ENCODE data around the gene IL1RL2.

The IL1RL2 gene

DNA sequence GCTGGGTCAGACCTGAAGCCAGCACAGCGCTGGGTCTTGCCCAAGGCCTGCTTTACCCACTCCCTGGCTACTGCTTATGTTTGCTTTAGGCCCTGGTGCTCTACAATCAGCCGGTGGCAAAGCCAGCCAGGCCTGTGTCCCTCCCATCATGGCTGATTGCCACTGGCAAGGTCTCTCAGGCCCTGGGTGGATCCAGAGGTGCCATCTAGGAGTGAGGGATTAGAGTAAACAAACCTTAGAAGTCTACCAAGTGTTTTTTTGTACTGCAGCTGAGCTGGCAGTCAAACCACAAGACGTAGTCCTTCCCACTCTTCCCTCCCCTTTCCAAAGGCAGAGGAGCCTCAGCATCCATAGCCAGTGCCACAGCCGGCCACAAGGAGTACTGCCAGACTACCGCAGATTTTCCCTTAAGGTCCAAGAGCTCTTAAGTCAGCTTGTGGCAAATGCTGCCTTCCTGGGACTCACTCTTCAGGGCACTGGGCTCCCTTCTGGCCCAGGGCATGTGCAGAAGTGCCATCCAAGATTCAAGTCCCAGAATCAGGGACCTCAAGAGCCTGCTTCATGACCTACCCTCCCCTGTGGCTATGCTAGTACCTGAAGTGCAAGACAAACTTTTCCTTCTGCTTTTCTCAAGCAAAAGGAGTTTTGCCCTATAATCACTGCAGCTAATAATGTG lies 20.0 kb downstream of the IL1RL2 start:
- TF ChIP-seq, protein P1, sequence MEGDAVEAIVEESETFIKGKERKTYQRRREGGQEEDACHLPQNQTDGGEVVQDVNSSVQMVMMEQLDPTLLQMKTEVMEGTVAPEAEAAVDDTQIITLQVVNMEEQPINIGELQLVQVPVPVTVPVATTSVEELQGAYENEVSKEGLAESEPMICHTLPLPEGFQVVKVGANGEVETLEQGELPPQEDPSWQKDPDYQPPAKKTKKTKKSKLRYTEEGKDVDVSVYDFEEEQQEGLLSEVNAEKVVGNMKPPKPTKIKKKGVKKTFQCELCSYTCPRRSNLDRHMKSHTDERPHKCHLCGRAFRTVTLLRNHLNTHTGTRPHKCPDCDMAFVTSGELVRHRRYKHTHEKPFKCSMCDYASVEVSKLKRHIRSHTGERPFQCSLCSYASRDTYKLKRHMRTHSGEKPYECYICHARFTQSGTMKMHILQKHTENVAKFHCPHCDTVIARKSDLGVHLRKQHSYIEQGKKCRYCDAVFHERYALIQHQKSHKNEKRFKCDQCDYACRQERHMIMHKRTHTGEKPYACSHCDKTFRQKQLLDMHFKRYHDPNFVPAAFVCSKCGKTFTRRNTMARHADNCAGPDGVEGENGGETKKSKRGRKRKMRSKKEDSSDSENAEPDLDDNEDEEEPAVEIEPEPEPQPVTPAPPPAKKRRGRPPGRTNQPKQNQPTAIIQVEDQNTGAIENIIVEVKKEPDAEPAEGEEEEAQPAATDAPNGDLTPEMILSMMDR (IDR thresholded peaks at IDR 0.05; ENCODE audit: low read depth, low read length, missing control alignments) = no peak
- no peak for DNase-seq (ENCODE audit: low read depth)
- no peak overlapping the region for H3K4me3 ChIP-seq (ENCODE audit: low read depth, low read length)

DNA sequence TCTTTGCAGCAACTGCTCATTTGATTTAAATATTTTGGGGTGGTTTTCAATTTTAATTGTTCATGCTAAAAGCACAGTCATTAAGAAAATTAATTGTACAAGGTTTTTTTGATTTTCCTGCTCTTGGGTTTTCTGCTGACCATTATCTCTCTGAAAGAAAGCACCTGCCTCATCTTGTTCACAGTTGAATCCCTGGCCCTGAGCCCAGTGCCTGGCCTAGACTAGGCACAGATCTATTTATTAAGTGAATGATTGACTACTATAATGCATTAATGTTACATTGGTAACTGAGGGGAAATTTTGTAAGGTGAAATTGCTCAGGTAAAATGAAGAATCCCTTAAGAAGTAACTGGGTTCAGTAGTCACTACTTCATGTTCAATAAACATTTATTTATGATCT lies 22.0 kb downstream of the IL1RL2 start:
- H3K4me3 ChIP-seq (ENCODE audit: low read depth, low read length) = no peak overlapping the region
- no peak for DNase-seq (ENCODE audit: low read depth)
- TF ChIP-seq, protein P1 (IDR thresholded peaks at IDR 0.05; ENCODE audit: low read depth, low read length, missing control alignments) = no peak

DNA sequence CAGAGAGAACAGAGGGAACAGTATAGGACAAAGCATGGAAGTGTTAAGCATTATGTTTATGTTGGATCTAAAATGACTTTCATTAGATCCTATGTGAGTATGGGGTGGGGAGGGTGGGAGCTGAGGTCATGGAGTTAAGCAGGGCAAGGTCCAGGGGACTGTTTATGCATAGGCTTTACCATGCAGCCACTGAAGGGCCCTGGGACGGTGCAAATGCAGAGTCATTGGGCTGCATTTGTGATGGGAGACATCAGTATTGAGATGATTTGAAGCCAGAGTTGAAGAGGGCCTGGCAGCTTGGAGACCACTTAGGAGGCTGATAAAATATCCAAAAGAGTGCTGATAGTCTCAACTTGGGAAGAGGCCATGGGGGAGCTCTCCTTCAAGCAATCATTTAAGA lies 22.7 kb downstream of the IL1RL2 start:
- TF ChIP-seq, protein P1 (IDR thresholded peaks at IDR 0.05; ENCODE audit: low read depth, low read length, missing control alignments) = no peak
- H3K4me3 ChIP-seq (ENCODE audit: low read depth, low read length) = no peak overlapping the region

DNA sequence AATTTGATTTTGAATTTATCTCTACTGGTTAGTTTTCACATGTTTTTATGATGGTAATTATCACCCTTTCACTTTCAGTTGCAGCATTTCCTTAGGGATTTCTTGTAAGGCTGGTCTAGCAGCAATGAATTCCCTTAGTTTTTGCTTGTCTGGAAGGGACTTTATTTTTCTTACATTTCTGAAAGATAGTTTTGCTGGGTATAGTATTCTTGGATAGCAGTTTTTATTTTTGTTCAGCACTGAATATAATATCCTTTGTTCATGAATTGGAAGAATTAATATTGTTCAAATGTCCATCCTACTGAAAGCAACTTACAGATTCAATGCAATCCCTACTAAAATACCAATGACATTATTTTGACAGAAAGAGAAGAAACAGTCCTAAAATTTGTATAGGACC lies 30.2 kb downstream of the IL1RL2 start:
- TF ChIP-seq, protein P1 (IDR thresholded peaks at IDR 0.05; ENCODE audit: low read depth, low read length, missing control alignments) = no peak
- DNase-seq (ENCODE audit: low read depth) = no peak
- H3K4me3 ChIP-seq (ENCODE audit: low read depth, low read length) = no peak overlapping the region

More for the DNA sequence above, 22.7 kb downstream of the IL1RL2 start:
- DNase-seq (ENCODE audit: low read depth) = no peak

DNA sequence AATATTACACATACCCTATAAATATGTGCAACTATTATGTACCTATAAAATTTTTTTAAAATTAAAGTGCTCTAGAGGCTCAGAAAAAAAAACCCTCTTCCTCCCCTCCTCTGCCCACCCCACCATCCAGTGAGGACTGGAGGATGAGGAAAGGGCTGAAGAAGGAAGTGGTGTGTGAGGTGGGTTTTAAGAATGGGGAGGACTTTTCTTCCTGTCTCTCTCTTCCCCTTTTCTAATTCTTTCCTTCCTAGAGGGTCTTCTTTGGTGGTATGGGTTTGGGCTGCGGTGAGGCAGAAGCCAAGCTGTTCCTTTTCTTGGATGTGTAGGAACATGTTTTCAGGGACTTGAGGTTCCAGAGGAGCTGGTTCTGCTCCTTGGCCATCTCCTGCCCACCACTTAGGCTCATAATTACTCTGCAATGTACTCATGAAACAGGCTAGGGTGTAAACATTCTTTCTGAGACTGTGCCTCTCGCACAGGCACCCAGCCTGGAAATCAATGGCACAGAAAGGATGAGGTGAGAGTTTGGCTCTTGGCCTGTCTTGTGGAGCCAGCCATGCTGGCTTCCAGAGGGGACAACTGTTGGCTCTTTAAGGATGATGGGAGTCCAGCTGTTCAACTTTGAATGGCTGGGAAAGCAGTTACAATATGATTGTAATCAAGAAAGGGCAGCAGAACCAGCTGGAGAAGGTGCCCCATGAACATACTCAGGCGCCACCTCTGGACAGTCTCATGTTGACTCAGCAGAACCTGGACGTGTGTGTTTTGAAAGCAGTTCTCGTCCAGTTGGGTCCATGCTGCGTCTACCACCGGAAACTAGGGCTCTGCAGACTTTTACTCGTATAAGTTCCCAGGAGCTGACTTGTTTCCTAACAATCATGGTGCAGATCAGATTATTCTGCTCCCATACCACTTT lies 38.3 kb downstream of the IL1RL2 start:
- no peak for DNase-seq (ENCODE audit: low read depth)
- TF ChIP-seq, protein P1 (IDR thresholded peaks at IDR 0.05; ENCODE audit: low read depth, low read length, missing control alignments) = peak; percentile 7
- H3K4me3 ChIP-seq (ENCODE audit: low read depth, low read length) = no peak overlapping the region

DNA sequence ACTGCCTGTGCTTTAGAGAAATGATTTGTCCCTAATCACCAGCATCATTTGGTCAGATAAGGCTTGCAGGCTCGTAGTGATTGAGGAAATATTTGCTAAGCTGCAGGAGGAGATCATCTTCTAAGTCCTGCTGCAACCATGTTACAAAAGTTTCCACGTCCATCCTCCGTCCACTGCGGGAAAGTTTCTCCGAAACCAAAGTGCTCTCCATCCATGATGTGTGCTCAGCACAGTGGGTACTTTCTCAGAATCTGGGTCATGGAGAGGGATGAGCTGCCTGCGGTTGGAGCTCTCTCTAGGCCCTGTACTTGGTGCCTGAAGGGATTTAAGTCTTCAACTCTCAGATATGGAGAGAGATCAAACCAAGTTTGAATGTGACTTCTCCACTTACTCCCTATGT lies 39.3 kb downstream of the IL1RL2 start:
- no peak overlapping the region for H3K4me3 ChIP-seq (ENCODE audit: low read depth, low read length)
- no peak for DNase-seq (ENCODE audit: low read depth)
- TF ChIP-seq, protein P1 (IDR thresholded peaks at IDR 0.05; ENCODE audit: low read depth, low read length, missing control alignments) = no peak
